Stimulated activated CD4-positive, alpha-beta T cell treated with anti-CD3 and anti-CD28 coated beads, Interleukin-2, amount 100 ng/mL, for 24 hours (primary cell): ENCODE data around the gene SMIM44.
"Not testable (repeated sequence)": the region's sequence is repeated elsewhere in the genome, so short reads cannot be mapped to it uniquely, and the experiment has no call there.

Experiments used
- DNase-seq, 2 donors: peaks; one replicate each; pipeline ENCODE4 v3.0.0-alpha.2; 2020

The SMIM44 gene

DNA sequence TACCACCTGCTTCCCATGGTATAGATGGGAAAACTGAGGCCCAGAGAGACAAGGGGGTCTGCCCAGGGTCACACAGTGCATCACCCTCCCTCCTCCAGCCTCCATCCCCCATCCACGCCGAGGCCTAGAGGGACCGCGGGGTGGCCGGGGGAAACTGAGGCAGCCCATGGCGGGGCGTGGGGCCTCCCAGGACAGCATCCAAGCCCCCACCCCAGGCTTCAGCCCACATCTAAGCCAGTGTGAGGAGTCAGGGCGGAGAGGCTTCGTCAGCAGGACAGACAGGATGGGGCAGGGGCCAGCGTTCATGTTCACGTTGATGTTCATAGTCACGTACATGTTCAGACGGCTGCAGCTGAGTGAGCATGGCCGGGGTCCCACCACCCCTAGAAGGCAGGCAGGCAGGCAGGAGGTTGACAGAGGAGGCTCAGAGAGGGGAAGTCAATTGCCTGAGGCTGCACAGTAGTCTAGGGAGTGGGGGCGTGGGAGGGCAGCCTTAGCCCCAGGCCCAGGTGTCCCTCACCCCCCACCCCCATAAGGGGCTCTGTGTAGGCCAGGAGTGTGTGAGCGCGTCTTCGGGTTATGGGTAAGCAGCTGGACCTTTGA is 26.2 kb downstream of the SMIM44 start:
- DNase-seq: no peak

DNA sequence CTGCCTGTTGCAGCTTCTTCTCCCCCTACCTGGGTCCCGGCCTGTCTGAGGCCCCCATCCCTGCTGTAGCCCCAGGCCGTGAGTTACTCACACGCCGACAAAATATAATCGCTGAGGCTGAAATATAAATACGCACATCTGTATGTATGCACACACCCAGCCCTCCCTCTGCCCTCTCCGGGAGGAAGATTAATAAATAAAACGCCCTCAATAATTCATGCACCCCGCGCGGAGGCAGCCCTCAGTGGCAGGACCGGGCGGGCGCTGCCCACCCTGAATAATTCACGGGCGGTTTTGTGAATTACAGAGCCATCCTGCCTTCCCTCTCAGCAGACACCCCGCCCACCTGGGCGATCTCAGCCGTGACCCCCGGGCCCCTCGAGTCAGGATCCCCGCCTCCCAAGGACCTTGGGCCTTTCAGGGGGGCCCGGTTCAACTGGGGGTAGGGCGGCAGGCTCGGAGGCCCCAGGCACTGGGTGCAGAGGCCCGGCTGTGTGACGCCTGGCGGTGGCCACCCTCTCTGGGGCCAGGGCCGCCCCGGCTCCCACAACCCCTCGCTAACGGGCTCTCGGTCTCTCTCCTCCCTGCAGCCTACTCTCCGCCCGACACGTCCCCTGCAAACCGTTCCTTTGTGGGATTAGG is 27.2 kb downstream of the SMIM44 start:
- no peak for DNase-seq

DNA sequence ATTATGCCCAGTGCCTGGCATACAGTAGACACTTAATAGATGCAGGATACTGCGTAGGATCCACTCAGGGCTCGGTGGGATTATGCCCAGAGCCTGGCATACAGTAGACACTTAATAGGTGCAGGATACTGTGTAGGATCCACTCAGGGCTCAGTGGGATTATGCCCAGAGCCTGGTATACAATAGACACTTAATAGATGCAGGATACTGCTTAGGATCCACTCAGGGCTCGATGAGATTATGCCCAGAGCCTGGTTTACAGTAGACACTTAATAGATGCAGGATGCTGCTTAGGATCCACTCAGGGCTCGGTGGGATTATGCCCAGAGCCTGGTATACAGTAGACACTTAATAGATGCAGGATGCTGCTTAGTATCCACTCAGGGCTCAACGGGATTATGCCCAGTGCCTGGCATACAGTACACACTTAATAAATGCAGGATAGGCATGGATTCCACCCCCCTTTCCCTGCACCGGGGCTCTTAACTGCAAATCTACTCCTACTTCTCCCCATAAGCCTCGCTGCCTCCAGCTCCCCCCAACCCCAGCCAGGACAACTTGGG is 27.8 kb downstream of the SMIM44 start:
- DNase-seq: no peak

DNA sequence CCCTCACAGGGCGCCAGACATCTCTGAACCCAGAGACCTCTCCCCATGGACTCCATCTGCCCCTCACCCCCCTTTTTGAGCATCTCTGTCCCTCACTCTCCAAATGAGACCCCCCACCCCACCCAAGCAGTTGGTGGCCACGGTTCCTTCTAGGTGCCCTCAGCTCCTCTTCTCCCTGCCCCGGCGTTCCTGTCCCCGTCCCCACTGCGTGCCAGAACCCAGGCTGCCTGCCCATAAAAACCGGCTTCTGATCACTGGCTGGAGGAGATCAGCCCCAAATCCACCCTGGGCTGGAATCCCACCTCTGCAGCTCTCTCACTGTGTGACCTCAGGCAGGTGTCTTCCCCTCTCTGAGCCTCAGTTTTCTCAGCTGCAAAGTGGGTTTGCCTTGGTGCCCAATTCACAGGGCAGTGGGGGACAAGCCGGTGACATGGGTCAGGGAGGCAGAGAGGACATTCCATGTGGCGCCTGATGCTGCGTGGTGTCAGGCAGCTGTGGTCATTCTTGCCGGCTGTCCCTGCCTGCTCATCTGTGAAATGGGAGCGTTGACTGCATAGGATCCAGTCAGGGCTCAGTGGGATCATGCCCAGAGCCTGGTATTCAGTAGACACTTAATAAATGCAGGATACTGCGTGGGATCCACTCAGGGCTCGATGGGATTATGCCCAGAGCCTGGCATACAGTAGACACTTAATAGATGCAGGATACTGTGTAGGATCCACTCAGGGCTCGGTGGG is 28.4 kb downstream of the SMIM44 start:
- DNase-seq: no peak

DNA sequence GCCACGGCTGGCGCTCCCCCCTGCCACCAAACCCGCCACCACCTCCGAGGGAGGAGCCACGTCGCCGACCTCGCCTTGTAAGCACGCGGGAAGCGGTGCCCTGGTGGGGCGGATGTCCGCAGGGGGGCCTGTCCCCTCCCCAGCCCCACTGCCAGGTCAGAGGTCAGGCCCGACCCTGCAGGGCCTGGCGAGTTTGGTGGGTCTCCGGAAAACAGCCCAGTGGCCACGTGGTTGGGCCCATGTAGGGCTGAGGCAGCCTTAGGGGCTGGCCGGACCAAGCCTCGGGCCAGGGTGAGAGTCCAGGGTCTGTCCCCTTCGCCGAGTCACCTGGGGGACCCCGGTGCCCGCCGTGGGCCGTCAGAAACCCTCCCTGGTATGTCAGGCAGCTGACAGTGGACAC is 29.4 kb downstream of the SMIM44 start:
- DNase-seq: no peak

DNA sequence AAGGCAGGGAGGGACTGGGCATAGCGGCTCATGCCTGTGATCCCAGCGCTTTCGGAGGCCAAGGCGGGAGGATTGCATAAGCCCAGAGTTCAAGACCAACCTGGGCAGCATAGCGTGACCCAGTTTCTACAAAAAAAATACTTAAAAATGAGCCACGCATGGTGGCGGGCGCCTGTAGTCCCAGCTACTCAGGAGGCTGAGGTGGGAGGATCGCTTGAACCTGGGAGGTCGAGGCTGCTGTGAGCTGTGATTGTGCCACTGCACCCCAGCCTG is 30.4 kb downstream of the SMIM44 start:
- not testable (repeated sequence) for DNase-seq

DNA sequence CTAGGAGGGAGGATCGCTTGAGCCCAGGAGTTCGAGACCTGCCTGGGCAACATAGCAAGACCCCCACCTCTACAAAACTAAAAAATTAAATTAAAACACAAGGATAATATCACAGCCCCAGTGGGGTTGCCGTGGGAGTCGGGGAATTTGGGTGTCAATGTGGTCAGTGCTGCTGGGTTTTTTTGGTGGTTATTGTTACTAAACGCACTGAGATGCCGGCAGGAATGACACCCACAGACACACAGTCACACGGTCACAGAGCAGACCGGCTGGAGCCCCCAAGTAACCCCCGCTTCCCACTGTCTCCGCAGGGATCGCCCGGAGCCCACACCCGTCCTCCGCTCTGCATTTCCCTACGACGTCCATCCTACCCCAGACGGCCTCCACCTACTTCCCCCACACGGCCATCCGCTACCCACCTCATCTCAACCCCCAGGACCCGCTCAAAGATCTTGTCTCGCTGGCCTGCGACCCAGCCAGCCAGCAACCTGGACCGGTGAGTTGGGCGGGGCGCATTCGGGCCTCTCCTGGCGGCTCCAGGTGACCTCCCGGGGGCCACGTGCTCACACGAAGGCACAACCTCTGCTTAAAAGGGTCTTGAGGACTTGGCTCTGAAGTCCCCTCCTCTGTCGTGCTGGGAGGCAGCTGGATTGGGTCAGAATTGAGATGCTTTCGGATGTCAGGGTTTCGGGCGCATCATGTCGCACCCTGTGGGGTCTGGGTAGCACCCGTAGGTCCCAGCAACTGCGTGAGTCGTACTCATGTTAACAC is 30.9 kb downstream of the SMIM44 start:
- no peak for DNase-seq

DNA sequence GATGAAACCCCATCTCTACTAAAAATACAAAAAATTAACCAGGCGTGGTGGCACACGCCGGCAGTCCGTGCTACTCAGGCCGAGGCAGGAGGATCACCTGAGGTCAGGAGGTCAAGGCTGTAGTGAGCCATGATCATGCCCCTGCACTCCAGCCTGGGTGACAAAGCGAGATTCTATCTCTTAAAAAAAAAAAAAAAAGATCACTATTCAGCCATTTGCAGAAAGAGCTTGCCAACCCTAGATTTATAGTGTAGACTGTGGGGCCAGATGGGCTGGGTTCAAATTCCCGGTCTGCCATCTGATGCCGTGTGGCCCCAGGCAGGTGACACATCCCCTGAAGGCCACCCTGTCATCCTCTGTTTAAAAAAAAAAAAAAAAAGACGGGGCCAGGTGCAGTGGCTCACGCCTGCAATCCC is 31.8 kb downstream of the SMIM44 start:
- no peak for DNase-seq

DNA sequence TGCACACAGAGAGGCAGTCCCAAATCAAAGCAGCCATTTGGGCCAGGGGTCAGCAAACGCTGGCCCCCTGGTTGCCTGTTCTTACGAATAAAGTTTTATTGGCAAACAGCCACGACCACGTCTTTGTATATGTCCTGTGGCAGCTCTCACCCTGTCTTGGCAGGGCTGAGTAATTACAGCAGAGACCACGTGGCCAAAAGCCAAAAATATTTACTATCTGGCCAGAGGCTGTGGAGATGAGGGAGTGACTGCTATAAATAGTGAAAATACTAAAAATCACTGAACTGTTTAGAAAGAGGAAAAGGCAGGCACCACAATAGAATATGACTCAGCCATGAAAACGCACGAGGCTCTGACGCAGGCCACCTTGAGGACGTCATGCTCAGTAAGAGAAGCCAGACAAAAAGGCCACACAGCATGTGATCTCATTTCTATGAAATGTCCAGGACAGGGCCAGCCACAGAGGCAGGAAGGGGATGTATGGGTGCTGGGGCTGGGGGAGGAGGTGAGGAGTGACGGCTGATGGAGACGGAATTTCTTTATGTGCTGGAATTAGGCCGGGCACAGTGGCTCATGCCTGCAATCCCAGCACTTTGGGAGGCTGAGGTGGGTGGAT is 32.3 kb downstream of the SMIM44 start:
- DNase-seq: no peak

DNA sequence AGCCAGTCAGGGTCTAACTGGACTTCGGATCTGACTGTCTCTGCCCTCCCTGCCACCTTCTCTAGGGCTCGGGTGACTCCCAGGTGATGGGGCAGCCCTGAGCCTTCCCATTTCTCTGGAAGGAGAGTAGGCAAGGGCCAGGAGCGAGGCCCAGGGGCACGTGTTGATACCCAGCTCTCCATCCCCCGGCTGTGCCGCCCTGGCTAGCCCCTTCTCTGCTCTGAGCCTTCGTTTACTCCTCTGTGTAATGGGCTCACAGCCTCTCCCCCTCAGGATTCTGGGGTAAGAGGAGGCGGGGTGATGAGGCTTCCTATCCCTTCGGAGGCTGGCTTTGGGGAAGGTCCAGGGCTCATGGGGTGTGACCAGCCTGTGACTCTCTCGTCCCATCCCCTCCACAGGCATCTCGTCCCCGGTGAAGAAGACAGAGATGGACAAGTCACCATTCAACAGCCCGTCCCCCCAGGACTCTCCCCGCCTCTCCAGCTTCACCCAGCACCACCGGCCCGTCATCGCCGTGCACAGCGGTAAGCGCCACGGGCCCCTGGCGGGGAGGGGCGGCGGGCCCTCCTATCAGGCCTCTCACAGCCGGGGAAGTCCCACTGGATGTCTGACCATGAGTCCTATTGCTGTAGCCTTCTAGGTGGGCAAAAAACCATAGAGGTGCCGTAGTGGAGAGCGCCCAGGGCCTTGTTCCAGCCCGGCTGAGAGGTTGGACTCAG is 34.5 kb downstream of the SMIM44 start:
- DNase-seq: no peak

DNA sequence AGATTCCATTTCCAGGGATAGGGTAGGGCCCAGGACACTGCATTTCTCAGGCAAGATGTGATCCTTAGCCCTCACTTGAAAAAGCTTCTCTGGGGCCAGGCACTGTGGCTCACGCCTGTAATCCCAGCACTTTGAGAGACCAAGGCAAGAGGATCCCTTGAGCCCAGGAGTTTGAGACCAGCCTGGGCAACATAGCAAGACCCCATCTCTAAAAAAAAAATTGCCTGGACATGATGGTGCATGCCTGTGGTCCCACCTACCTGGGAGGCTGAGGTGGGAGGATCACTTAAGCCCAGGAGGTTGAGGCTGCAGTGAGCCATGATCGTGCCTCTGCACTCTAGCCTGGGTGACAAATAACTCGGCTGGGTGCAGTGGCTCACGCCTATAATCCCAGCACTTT is 36.6 kb downstream of the SMIM44 start:
- DNase-seq: not testable (repeated sequence)

DNA sequence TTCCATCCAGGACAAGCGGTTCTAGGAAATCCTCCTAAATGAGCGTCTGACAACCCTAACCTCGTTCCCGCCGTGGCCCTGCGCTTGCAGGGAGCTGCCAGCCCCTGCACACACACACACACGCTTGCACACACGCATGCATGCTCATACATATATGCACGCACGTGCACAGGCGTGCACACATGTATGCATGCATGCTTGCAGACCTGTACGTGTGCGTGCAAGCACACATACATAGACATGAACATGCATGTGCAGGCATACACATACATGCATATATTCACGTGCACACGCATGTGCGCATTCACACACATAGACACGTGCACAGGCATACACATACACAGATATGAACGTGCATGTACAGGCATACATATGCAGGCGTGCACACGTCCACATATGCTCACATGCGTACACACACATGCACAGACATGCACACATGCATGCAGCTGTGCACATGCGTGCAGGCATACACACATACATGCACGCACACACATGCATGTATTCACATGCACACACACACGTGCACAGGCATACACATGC is 38.5 kb downstream of the SMIM44 start:
- no peak for DNase-seq

DNA sequence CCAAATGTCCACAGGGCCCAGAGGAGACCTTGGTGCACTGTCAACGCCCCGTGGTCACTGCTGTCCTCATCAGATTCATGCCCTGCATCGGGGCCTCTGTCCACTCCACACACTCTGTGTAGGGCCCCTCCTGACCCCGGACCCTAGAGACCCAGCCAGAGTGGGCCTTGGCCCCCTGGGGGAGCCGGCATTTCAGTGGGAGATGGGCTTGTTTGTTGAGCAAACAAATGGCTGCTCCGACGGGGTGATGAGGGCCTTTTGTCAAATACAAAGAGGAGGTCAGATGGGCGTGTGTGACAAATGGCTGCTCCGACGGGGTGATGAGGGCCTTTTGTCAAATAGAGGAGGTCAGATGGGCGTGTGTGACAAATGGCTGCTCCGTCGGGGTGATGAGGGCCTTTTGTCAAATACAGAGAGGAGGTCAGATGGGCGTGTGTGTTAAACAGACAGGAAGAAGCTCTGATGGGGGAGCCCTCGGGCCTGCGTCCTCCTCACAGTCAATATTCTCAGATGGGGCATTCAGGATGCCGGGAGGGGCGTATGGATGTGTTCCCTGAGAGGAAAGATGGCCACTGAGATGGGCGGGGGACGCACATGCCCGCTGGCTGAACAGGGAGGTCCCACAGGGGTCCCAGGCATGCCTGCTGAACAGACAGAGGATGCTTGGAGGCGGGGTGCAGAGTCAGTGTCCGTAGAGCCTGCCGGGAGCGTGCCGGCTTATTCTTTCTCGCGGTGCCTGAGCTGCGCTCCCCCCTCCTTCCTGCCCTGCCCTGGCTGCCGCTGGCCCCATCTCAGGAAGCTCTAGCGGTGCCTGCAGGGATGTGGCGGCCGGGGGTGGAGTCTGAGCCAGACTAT is 39.2 kb downstream of the SMIM44 start:
- DNase-seq: no peak

DNA sequence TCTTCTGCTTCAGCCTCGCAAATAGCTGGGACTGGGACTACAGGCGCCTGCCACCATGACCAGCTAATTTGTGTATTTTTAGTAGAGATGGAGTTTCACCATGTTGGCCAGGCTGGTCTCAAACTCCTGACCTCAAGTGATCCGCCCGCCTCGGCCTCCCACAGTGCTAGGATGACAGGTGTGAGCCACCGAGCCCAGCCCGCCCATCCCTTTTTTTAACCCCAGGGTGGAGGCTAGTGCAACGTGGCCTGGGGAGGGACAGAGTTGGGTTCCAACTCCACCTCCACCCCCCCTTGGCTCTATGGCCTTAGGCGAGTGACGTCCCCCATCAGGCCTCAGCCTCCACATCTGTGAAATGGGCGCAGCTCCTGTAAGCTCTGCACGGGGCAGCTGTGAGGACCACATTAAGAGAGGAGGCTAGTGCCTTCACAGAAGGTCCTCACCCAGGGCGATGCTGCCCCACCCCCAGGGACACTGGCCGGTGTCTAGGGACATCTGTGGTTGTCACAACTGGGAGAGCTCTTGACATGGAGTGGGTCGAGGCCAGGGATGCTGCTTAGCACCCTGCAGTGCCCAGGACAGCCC is 40.7 kb downstream of the SMIM44 start:
- no peak for DNase-seq

DNA sequence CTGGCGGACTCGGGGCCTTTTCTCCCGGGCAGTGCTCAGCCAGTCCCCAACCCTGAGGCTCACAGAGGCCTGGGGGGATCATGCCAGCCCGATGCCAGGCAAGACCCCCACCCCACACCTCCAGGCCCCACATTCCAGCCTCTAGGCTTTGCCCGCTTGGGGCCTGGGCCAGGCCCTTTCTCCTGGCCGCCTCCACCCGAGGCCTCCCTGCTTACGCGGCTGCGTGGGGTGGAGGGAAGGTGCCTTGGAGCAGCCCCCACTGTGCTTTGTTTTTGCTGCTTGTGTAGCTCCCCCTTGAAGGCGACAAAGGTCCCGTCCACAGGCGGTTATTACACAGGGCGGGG is 41.3 kb downstream of the SMIM44 start:
- no peak for DNase-seq

DNA sequence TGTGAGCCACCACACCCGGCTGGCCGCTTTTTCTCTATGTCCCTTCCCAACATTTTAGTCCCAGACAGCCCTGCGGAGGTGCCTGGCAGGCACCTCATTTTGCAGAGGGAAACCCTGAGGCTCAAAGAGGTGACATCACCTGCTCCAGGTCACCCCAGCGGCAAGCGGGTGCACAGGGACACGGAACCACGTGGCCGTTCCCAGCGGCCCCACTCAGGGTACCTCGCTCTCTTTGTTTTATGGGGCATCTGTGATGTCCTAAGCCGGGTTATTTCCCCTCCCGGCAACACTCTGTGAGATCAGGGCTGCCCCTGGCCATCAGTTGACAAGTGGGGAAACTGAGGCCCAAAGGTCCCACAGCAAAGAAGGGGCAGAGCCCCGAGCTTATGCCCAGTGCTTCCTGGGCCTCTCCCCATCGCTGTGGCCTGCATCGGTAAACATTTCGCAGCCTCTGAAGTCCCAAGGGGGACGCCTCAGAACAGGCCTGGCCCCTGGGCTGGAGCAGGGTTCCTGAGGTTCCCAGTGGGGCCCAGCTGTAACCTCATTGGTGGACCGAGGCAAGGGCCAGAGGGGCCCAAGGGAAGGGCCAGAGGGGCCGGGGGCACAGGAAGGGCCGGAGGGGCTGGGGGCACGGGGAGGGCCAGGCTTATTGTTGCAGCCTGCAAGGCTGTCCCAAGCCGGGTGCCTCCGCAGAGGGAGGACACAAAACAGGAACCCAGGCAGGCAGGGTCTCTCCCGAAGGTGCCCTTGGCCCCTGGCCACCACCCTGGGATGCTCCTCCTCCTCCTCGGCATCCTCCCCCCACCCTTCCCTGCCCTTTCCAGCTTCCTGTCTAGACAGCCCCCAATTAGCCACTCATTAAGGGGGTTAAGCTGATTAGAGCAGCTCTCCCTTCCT is 41.9 kb downstream of the SMIM44 start:
- DNase-seq: no peak

DNA sequence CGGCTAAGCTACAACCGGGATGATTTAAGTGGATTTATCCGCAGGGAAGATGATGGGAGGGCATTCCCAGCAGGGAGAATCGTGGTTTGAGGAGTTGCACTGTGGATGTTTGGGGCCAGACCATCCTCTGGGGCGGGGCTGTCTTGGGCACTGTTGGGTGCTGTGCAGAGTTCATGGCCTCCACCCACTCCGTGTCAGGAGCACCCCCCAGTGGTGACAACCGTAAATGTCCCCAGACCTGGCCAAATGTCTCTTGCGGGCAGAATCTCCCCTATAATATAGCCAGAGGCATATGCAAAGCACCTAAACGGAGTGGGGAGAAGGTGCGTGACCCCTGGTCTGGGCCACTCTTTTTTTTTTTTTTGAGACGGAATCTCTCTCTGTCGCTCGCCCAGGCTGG is 43.2 kb downstream of the SMIM44 start:
- peak; percentile 68 to 71 for DNase-seq

DNA sequence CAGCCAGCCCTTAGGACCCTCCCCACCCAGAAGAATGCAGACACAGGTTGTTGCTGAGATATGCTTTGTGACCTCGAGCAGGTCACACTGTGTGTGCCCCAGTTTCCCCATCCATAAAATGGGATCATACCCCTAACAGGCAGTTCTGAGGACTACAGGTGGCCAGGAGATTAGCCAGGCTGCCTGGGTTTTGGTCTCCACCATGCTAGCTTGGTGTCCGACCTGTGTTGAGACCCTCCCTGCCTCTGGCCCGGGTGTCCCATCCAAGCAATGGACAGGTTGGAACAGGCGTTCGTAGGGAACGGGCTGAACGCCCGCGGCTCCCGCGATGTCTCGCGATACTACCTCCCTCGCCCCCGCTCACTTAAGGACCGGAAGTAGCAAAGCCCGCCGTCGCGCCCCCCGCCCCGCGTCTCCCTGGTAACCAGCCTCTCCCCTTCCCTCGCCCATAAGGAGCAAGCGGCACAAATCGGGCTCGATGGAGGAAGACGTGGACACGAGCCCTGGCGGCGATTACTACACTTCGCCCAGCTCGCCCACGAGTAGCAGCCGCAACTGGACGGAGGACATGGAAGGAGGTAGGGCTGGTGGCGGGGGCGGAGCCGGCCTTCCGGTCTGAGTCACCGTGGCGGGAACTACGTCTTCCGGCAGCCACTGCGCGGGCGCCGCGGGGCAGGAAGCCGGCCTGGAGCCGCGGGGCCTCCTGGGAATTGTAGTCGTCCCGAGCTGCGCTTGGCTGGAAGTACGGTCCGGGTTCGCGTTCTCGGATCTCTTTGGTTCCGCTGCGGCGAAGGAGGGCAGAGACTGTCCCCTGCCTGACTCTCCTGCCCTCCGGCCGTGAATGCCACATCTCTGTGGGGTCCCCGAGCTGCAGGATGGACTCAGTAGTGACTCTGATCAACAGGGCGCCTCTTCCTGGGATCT is 48.3 kb downstream of the SMIM44 start:
- peak; percentile 97 for DNase-seq
